Peyer's patch (tissue), 4 donors: ENCODE data around the gene SPATA9. TPM values are rescaled to one million over a fixed set of nuclear protein-coding genes. Genes with fewer than 3 reads are reported as not detected.

Experiments
- DNase-seq, 3 donors: peaks; one replicate each; pipeline ENCODE4 v3.0.0-alpha.2; 2017 to 2019
- H3K27ac ChIP-seq, 4 donors: fragments of 200-600 bp; sonication (generic); one replicate each; pipeline ENCODE4 v1.5.1; 2016 to 2019
- H3K27me3 ChIP-seq, 2 donors: fragments of 200-600 bp; sonication (generic); one replicate each; pipeline ENCODE4 v1.5.1; 2019
- H3K36me3 ChIP-seq, 3 donors: fragments of 200-600 bp; sonication (generic); one replicate each; pipeline ENCODE4 v1.5.1; 2016 to 2019
- H3K4me1 ChIP-seq, 4 donors: fragments of 200-600 bp; sonication (generic); one replicate each; pipeline ENCODE4 v1.5.1; 2016 to 2019
- H3K4me3 ChIP-seq, 4 donors: fragments of 200-600 bp; sonication (generic); 1 replicate in 3 of 4; 2 replicates in 1 of 4; pipeline ENCODE4 v1.5.1; 2016 to 2019; ENCODE audit warnings: mild to moderate bottlenecking in 1 of 4
- H3K9me3 ChIP-seq, 4 donors: fragments of 200-600 bp; sonication (generic); one replicate each; pipeline ENCODE4 v1.5.1; 2016 to 2019; ENCODE audit warnings: mild to moderate bottlenecking in 1 of 4
- CTCF ChIP-seq, 6 experiments: fragments of 450-650 bp in 4 of 6; fragments of 200-600 bp in 2 of 6; sonication (generic) in 1 of 6; IDR thresholded peaks; one replicate each; pipeline ENCODE4 v1.5.1; 2017 to 2019; ENCODE audit warnings: antibody characterized with exemption in 6 of 6, mild to moderate bottlenecking in 3 of 6, moderate library complexity in 1 of 6
- POLR2A ChIP-seq, 2 donors: fragments of 450-650 bp; IDR thresholded peaks; one replicate each; pipeline ENCODE4 v1.5.1; 2017; ENCODE audit warnings: antibody characterized with exemption in 2 of 2, mild to moderate bottlenecking in 2 of 2, moderate library complexity in 2 of 2
- total RNA-seq, 4 donors: library from RNA; depleted of rRNA; stranded (reverse); fragments of >200 nt; gene quantifications; one replicate each; pipeline ENCODE4 v1.1.0, GENCODE V29; 2016

Gene SPATA9
- total RNA-seq, 4 donors from 2014 or later: not detected

DNA sequence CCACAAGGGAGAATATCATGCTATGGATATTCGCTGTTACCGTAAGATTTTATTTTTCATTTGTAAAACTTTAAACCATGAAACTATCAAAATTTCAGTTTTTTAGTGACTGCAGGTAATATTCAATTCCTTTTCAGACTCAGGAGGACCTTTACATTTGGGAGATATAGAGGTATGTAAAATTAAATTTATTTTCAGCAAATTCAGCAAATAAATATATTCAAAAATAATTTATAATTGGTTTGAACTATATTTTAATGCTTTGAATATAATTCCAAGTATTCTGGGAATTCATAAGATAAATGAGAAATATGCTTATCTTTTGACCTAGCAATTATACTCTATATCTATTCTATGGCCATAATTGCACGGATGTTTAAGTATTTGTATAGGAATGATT, 28.6 kb downstream of the SPATA9 start:
- DNase-seq: no peak
- no peak for TF ChIP-seq CTCF (IDR thresholded peaks at IDR 0.05)
- TF ChIP-seq POLR2A (IDR thresholded peaks at IDR 0.05): no peak
- no peaks in the 10 kb centered on the region for H3K27me3 ChIP-seq
- no peaks in the 10 kb centered on the region for H3K36me3 ChIP-seq
- no peaks in the 10 kb centered on the region for H3K9me3 ChIP-seq
- no peak overlapping the region for H3K4me3 ChIP-seq
- H3K4me1 ChIP-seq: no peaks in the 10 kb centered on the region
- H3K27ac ChIP-seq: no peak overlapping the region

- H3K27ac ChIP-seq: no peak overlapping the region
- H3K27me3 ChIP-seq: no peaks in the 10 kb centered on the region
- peaks cover 0 to under 1% (median 0%) of the 10 kb centered on the region in 4 donors for H3K4me1 ChIP-seq
- TF ChIP-seq CTCF (IDR thresholded peaks at IDR 0.05) (no peak), POLR2A (IDR thresholded peaks at IDR 0.05) (no peak)
- H3K9me3 ChIP-seq: no peaks in the 10 kb centered on the region
- no peak overlapping the region for H3K4me3 ChIP-seq
- no peaks in the 10 kb centered on the region for H3K36me3 ChIP-seq
- DNase-seq: no peak
Measured at GRCh38 chr5:95652849-95653248, 29.9 kb downstream of the SPATA9 start.

GRCh38 chr5:95649842-95650620, 32.8 kb downstream of the SPATA9 start:
- no peaks in the 10 kb centered on the region for H3K9me3 ChIP-seq
- DNase-seq: no peak
- no peak for TF ChIP-seq CTCF (IDR thresholded peaks at IDR 0.05)
- no peak for TF ChIP-seq POLR2A (IDR thresholded peaks at IDR 0.05)
- H3K36me3 ChIP-seq: no peaks in the 10 kb centered on the region
- H3K27ac ChIP-seq: no peak overlapping the region
- H3K27me3 ChIP-seq: no peaks in the 10 kb centered on the region
- no peak overlapping the region for H3K4me3 ChIP-seq
- peaks cover 0 to 9% (median 3%) of the 10 kb centered on the region in 4 donors for H3K4me1 ChIP-seq

GRCh38 chr5:95649274-95649673, 33.5 kb downstream of the SPATA9 start:
- Histone ChIP-seq H3K27me3 (no peaks in the 10 kb centered on the region), H3K27ac (no peak overlapping the region), H3K4me3 (no peak overlapping the region), H3K36me3 (no peaks in the 10 kb centered on the region), H3K9me3 (no peaks in the 10 kb centered on the region), H3K4me1 (peaks cover 0 to 9% (median 3%) of the 10 kb centered on the region in 4 donors)
- DNase-seq: no peak
- TF ChIP-seq POLR2A (IDR thresholded peaks at IDR 0.05) (no peak), CTCF (IDR thresholded peaks at IDR 0.05) (no peak)

GRCh38 chr5:95647886-95648860, 34.6 kb downstream of the SPATA9 start:
- Histone ChIP-seq H3K27me3 (no peaks in the 10 kb centered on the region), H3K9me3 (no peaks in the 10 kb centered on the region), H3K4me1 (peaks cover 0 to 9% (median 3%) of the 10 kb centered on the region in 4 donors), H3K27ac (peak overlapping the region in 3 of 4 donors; percentile 85 to 98 (median 96)), H3K36me3 (no peaks in the 10 kb centered on the region), H3K4me3 (peak overlapping the region in 1 of 4 donors; percentile 52)
- no peak for TF ChIP-seq POLR2A (IDR thresholded peaks at IDR 0.05)
- no peak for TF ChIP-seq CTCF (IDR thresholded peaks at IDR 0.05)
- DNase-seq: no peak
